Adipocyte (in vitro differentiated cells): ENCODE measurements around the gene LCT.

Experiments used
- DNase-seq: peaks from one replicate; pipeline ENCODE4 v3.0.0-alpha.2; 2015; ENCODE audit warnings: low read depth
- H3K27me3 ChIP-seq: replicated peaks from 2 replicates; pipeline ENCODE4 v1.7.0; 2013; ENCODE audit warnings: mild to moderate bottlenecking, low read length, moderate library complexity; ENCODE audit not compliant: control insufficient read depth, insufficient read depth
- H3K36me3 ChIP-seq: 2 replicates; pipeline ENCODE4 v1.7.0; 2013; ENCODE audit warnings: low read length, mild to moderate bottlenecking, moderate library complexity; ENCODE audit not compliant: control insufficient read depth, insufficient read depth, severe bottlenecking
- H3K4me1 ChIP-seq: 2 replicates; pipeline ENCODE4 v1.7.0; 2013; ENCODE audit warnings: mild to moderate bottlenecking, low read length, moderate library complexity; ENCODE audit not compliant: control insufficient read depth, insufficient read depth
- H3K4me3 ChIP-seq: 2 replicates; pipeline ENCODE4 v1.7.0; 2013; ENCODE audit warnings: mild to moderate bottlenecking, low read length, moderate library complexity
- H3K9ac ChIP-seq: 2 replicates; pipeline ENCODE4 v1.7.0; 2013; ENCODE audit warnings: mild to moderate bottlenecking, low read length, moderate library complexity
- H3K9me3 ChIP-seq: 2 replicates; pipeline ENCODE4 v1.7.0; 2013; ENCODE audit warnings: mild to moderate bottlenecking, low read length, moderate library complexity; ENCODE audit not compliant: control insufficient read depth

The LCT gene

DNA sequence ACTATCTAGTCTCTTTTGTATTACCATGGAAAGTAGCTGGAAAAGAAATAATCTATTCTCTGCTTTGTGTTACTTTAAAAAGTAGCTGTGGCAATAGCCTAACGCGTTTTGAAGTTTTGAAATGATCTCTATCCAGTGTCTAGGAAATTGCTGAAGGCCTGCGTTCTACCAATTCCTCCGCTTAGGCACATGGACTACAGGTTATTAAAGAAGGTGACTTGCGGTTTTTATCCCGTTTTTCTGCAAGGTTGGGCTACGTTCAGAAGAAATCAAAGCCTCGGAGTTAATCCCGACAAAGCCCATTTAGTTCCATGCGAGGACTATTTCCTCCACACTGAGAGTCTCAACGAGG lies 96.0 kb downstream of the LCT start:
- H3K4me3 ChIP-seq, result peak overlapping the region; percentile 91
- peaks cover 27% of the 10 kb centered on the region for H3K4me1 ChIP-seq
- DNase-seq, result no peak
- H3K27me3 ChIP-seq, result no peaks in the 10 kb centered on the region
- H3K9ac ChIP-seq, result no peak overlapping the region
- peaks cover under 1% of the 10 kb centered on the region for H3K36me3 ChIP-seq
- H3K9me3 ChIP-seq, result no peaks in the 10 kb centered on the region

DNA sequence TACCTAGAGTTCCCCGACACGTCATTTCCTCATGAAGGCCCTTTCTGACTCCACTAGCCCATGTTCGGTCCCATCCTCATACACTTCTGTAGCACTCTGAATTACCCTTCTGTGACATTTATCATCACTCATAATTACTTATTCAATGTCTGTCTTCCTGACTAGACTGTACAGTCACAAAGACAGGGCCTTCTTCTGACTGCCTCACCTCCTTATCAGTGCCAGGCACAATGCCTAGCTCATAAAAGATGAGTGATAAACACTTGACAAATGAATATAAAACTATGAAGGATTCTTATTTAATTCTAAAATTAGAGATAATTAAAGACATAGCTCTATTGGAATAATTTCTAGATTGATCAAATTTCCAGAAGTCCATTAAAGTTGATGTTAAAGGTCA lies 96.8 kb downstream of the LCT start:
- Histone ChIP-seq H3K4me3 (no peak overlapping the region), H3K36me3 (no peaks in the 10 kb centered on the region), H3K4me1 (peaks cover 19% of the 10 kb centered on the region), H3K27me3 (no peaks in the 10 kb centered on the region), H3K9me3 (no peaks in the 10 kb centered on the region), H3K9ac (no peak overlapping the region)
- no peak for DNase-seq
